T47D (cell line): Measurements from ENCODE around the gene THADA.

Experiments
- DNase-seq, 2 experiments: peaks; one replicate each; pipeline versions ENCODE4 v3.0.0 to v3.0.0-alpha.2; 2011 to 2012; ENCODE audit warnings: low read depth in 1 of 2, low spot score in 1 of 2
- JUND ChIP-seq: IDR thresholded peaks from 2 replicates; pipeline ENCODE4 v1.6.1; 2012; ENCODE audit warnings: low read depth
- in situ Hi-C: cut with HindIII; loops from 2 replicates; pipeline ENCODE4 v1.10.0; 2016; ENCODE audit warnings: low sequenced_read_pairs, low pct_unique_long_range_greater_than_20kb

Gene THADA

GRCh38 chr2:43321446-43321845 is 274.4 kb downstream of the THADA start:
- TF ChIP-seq JUND = no peak
- in situ Hi-C loops = no loop called here
- no peak for DNase-seq

GRCh38 chr2:43319541-43319940 is 276.3 kb downstream of the THADA start:
- no peak for DNase-seq
- TF ChIP-seq JUND = no peak
- in situ Hi-C loops = no loop called here

GRCh38 chr2:43318791-43319190 is 277.0 kb downstream of the THADA start:
- no peak for DNase-seq
- in situ Hi-C loops = no loop called here
- no peak for TF ChIP-seq JUND

GRCh38 chr2:43317680-43318079 is 278.2 kb downstream of the THADA start:
- in situ Hi-C loops = no loop called here
- no peak for DNase-seq

GRCh38 chr2:43317194-43317593 is 278.6 kb downstream of the THADA start:
- in situ Hi-C loops = no loop called here
- TF ChIP-seq JUND = no peak

More at GRCh38 chr2:43317680-43318079, 278.2 kb downstream of the THADA start:
- no peak for TF ChIP-seq JUND

GRCh38 chr2:43315482-43315881 is 280.4 kb downstream of the THADA start:
- no peak for DNase-seq
- in situ Hi-C loops = no loop called here
- TF ChIP-seq JUND = no peak

More at GRCh38 chr2:43317194-43317593, 278.6 kb downstream of the THADA start:
- no peak for DNase-seq

- in situ Hi-C loops = no loop called here
- DNase-seq = no peak
- no peak for TF ChIP-seq JUND
These were observed 281.4 kb downstream of the THADA start for GRCh38 chr2:43314299-43314927.

GRCh38 chr2:43313642-43314017 is 282.2 kb downstream of the THADA start:
- no peak for DNase-seq
- no peak for TF ChIP-seq JUND
- in situ Hi-C loops = no loop called here

GRCh38 chr2:43312755-43313641 is 282.8 kb downstream of the THADA start:
- in situ Hi-C loops = no loop called here
- peak in 1 of 2 experiments; percentile 11 for DNase-seq
- no peak for TF ChIP-seq JUND

- DNase-seq = no peak
- in situ Hi-C loops = no loop called here
- no peak for TF ChIP-seq JUND
These were observed 284.6 kb downstream of the THADA start for GRCh38 chr2:43311276-43311675.

GRCh38 chr2:43309935-43310334 is 285.9 kb downstream of the THADA start:
- no peak for TF ChIP-seq JUND
- in situ Hi-C loops = no loop called here
- DNase-seq = no peak

- TF ChIP-seq JUND = no peak
- in situ Hi-C loops = no loop called here
- no peak for DNase-seq
These were observed 287.9 kb downstream of the THADA start for GRCh38 chr2:43307973-43308372.

GRCh38 chr2:43307046-43307445 is 288.8 kb downstream of the THADA start:
- TF ChIP-seq JUND = no peak
- no peak for DNase-seq
- in situ Hi-C loops = no loop called here
